Heart left ventricle (tissue), 16 donors: ENCODE results near the gene CC2D1A. TPM values are rescaled to one million over a fixed set of nuclear protein-coding genes. Genes with fewer than 3 reads are reported as not detected.

Experiments used
- ATAC-seq, 4 donors: fragments of 200-7000 bp; cut with Tn5 transposase; one replicate each; pipeline ENCODE4 v1.9.1; 2020 to 2022; ENCODE audit warnings: moderate library complexity in 4 of 4, mild to moderate bottlenecking in 3 of 4, moderate number of reproducible peaks in 1 of 4
- DNase-seq, 5 donors: peaks; one replicate each; pipeline ENCODE4 v3.0.0-alpha.2; 2020
- H3K27ac ChIP-seq, 12 donors: fragments of 200-600 bp; sonication (generic) in 4 of 12; one replicate each; pipeline versions ENCODE4 v1.5.0 to v1.8.0; 2016 to 2022; ENCODE audit warnings: mild to moderate bottlenecking in 2 of 12
- H3K27me3 ChIP-seq, 9 donors: fragments of 200-600 bp; sonication (generic) in 2 of 9; one replicate each; pipeline versions ENCODE4 v1.5.1 to v1.8.0; 2016 to 2022; ENCODE audit warnings: mild to moderate bottlenecking in 3 of 9
- H3K36me3 ChIP-seq, 9 donors: fragments of 200-600 bp; sonication (generic) in 2 of 9; one replicate each; pipeline versions ENCODE4 v1.5.0 to v1.8.0; 2018 to 2022; ENCODE audit warnings: mild to moderate bottlenecking in 2 of 9
- H3K4me1 ChIP-seq, 12 donors: fragments of 200-600 bp; sonication (generic) in 4 of 12; one replicate each; pipeline versions ENCODE4 v1.5.0 to v1.8.0; 2016 to 2022; ENCODE audit warnings: mild to moderate bottlenecking in 3 of 12
- H3K4me3 ChIP-seq, 12 donors: fragments of 200-600 bp; sonication (generic) in 4 of 12; one replicate each; pipeline versions ENCODE4 v1.5.0 to v1.8.0; 2017 to 2022; ENCODE audit warnings: mild to moderate bottlenecking in 9 of 12, moderate library complexity in 4 of 12
- H3K9me3 ChIP-seq, 12 donors: fragments of 200-600 bp; sonication (generic) in 4 of 12; one replicate each; pipeline versions ENCODE4 v1.5.0 to v1.8.0; 2016 to 2022; ENCODE audit warnings: mild to moderate bottlenecking in 1 of 12
- CTCF ChIP-seq, 12 donors: fragments of 200-600 bp; sonication (generic) in 4 of 12; IDR thresholded peaks; one replicate each; pipeline versions ENCODE4 v1.5.0 to v1.8.0; 2018 to 2022; ENCODE audit warnings: antibody characterized with exemption in 12 of 12, mild to moderate bottlenecking in 5 of 12
- POLR2A ChIP-seq, 2 donors: fragments of 450-650 bp; IDR thresholded peaks; one replicate each; pipeline ENCODE4 v1.6.1; 2017; ENCODE audit warnings: antibody characterized with exemption in 2 of 2, mild to moderate bottlenecking in 2 of 2, moderate library complexity in 2 of 2
- WGBS, 4 donors: extraction: QIAGEN DNeasy Blood & Tissue Kit in 2 of 4; methylation state at CpG; one replicate each; pipeline versions ENCODE4 v1.1.5 to v1.1.7; 2013 to 2018; 5-methylcytosine and 5-hydroxymethylcytosine counted together
- intact Hi-C, 10 donors: fragments of 100-400 bp; cut with DNase I; formaldehyde crosslinking; loops; one replicate each; pipeline versions ENCODE4 v1.11.1 to v1.14.2; 2022
- polyA plus RNA-seq, 2 donors: library from polyadenylated mRNA; stranded (reverse); fragments of 200-250 nt; gene quantifications; one replicate each; pipeline ENCODE4 v1.2.3, GENCODE V29; 2013
- total RNA-seq, 9 donors: library from RNA; depleted of rRNA in 2 of 9; stranded (reverse); fragments of >200 nt in 2 of 9; fragmentation: NEBNext Ultra II Directional in 3 of 9; extraction: Animal tissue kit (Norgen Biotek cat#: 25700) in 3 of 9; gene quantifications; one replicate each; pipeline versions ENCODE4 v1.1.0 to v1.2.4, GENCODE V29; 2016 to 2023
- donor health status: ischemic (EF 13 %, LVEDD 7.1; RV severe dilation, severe dysfunction).
- donor health status: healthy with polysubstance abuse.
- donor health status: DM: no; HTN: yes; CAD: no.
- donor health status: DM: no; HTN: no; CAD: no.
- donor health status: ischemic (EF 25% LVEDD 6.9; RV normal size, moderate dysfunction).
- donor health status: ischemic (EF 25% LVEDD 5.7; RV mildly dilated, moderate dysfunction).
- donor health status: healthy.
- donor health status: DM: yes; HTN: yes; CAD: no.
- donor health status: ischemic (EF 35%, LVEDD 5.7; RV mildly dilated, moderate dysfunction).
- donor health status: nonischemic (EF 11% LVEDD 7.7; RV severe dilation, severe dysfunction).
- donor health status: DM: yes; HTN: yes; CAD: no.
- donor health status: PGD.
- donor health status: ischemic (EF 29% LVEDD 5.4; RV normal size, mild dysfunction).
- donor health status: nonischemic (EF 23%, LVEDD 6.1; RV moderate dilation, normal function).

The CC2D1A gene
- total and polyA plus RNA-seq, 11 donors = 14.4 to 36.3 (median 19.5) TPM

GRCh38 chr19:13976446-13976845 lies 70.4 kb downstream of the CC2D1A start:
- Histone ChIP-seq H3K9me3 (no peaks in the 10 kb centered on the region), H3K4me1 (peaks cover 0 to 41% (median 17%) of the 10 kb centered on the region in 12 donors), H3K36me3 (peaks cover 0 to 38% (median 26%) of the 10 kb centered on the region in 9 donors), H3K4me3 (no peak overlapping the region), H3K27me3 (no peaks in the 10 kb centered on the region), H3K27ac (peak overlapping the region; percentile 32 to 89 (median 80))
- no peak for TF ChIP-seq POLR2A (IDR thresholded peaks at IDR 0.05)
- TF ChIP-seq CTCF (IDR thresholded peaks at IDR 0.05) = no peak
- intact Hi-C loops = loop anchor here in 1 of 10 donors (1.0 kb wide), 1 partner anchor 24 kb away; the partner anchor contains the start of gene DCAF15
- peak; percentile 10 to 70 (median 58) for ATAC-seq
- 67 to 79% (median 70%) methylated on average over 12 of the region's 12 CpGs for WGBS, 4 donors
- peak in 1 of 5 donors; percentile 59 for DNase-seq

- Histone ChIP-seq H3K4me3 (peak overlapping the region in 3 of 12 donors; percentile 58 to 69 (median 62)), H3K9me3 (no peaks in the 10 kb centered on the region), H3K4me1 (peaks cover 0 to 41% (median 18%) of the 10 kb centered on the region in 12 donors), H3K27me3 (no peaks in the 10 kb centered on the region), H3K27ac (peak overlapping the region in 11 of 12 donors; percentile 69 to 89 (median 78)), H3K36me3 (peaks cover 0 to 36% (median 20%) of the 10 kb centered on the region in 9 donors)
- TF ChIP-seq POLR2A (IDR thresholded peaks at IDR 0.05) = no peak
- TF ChIP-seq CTCF (IDR thresholded peaks at IDR 0.05) = no peak
- DNase-seq (no peak), ATAC-seq (peak in 1 of 4 donors; percentile 1)
- WGBS, 4 donors = 80 to 96% (median 93%) methylated on average over 3 to 12 of the region's 12 CpGs
- intact Hi-C loops = no loop called here
Measured at GRCh38 chr19:13977803-13978202, 71.8 kb downstream of the CC2D1A start.

GRCh38 chr19:13978351-13979243 lies 72.6 kb downstream of the CC2D1A start:
- peak overlapping the region; percentile 23 to 69 (median 58) for H3K4me3 ChIP-seq
- 7 to 26% (median 12%) methylated on average over 3 to 74 of the region's 74 CpGs for WGBS, 4 donors
- no peaks in the 10 kb centered on the region for H3K27me3 ChIP-seq
- TF ChIP-seq POLR2A (IDR thresholded peaks at IDR 0.05) (peak in 1 of 2 donors; percentile 38), CTCF (IDR thresholded peaks at IDR 0.05) (no peak)
- ATAC-seq (peak; percentile 65 to 89 (median 87)), DNase-seq (peak; percentile 86 to 94 (median 91))
- peaks cover 0 to 36% (median 12%) of the 10 kb centered on the region in 9 donors for H3K36me3 ChIP-seq
- H3K9me3 ChIP-seq = no peaks in the 10 kb centered on the region
- peaks cover 0 to 41% (median 18%) of the 10 kb centered on the region in 12 donors for H3K4me1 ChIP-seq
- H3K27ac ChIP-seq = peak overlapping the region; percentile 59 to 89 (median 78)
- intact Hi-C loops = no loop called here

GRCh38 chr19:13979244-13979615 lies 73.2 kb downstream of the CC2D1A start:
- TF ChIP-seq CTCF (IDR thresholded peaks at IDR 0.05) (no peak), POLR2A (IDR thresholded peaks at IDR 0.05) (no peak)
- 15 to 50% (median 21%) methylated on average over 2 to 12 of the region's 12 CpGs for WGBS, 4 donors
- DNase-seq (no peak), ATAC-seq (peak in 2 of 4 donors; percentile 0 to 4)
- Histone ChIP-seq H3K27me3 (no peaks in the 10 kb centered on the region), H3K4me1 (peaks cover 0 to 41% (median 18%) of the 10 kb centered on the region in 12 donors), H3K27ac (peak overlapping the region in 11 of 12 donors; percentile 69 to 89 (median 78)), H3K4me3 (peak overlapping the region; percentile 23 to 69 (median 58)), H3K9me3 (no peaks in the 10 kb centered on the region), H3K36me3 (peaks cover 0 to 31% (median 7%) of the 10 kb centered on the region in 9 donors)
- intact Hi-C loops = no loop called here
